HepG2 (cell line): Measurements from ENCODE around the gene UAP1L1. TPM values are rescaled to one million over a fixed set of nuclear protein-coding genes. Genes with fewer than 3 reads are reported as not detected.

Experiments used
- ETV5 ChIP-seq: IDR thresholded peaks from 2 replicates; pipeline ENCODE4 v1.6.1; 2018; ENCODE audit warnings: missing biosample characterization, missing genetic modification reagents, inconsistent platforms, borderline replicate concordance
- HDAC1 ChIP-seq: sonication (generic); formaldehyde crosslinking; IDR thresholded peaks from 2 replicates; pipeline ENCODE4 v1.5.1; 2020; ENCODE audit warnings: mild to moderate bottlenecking, missing genetic modification reagents
- HOXA5 ChIP-seq: sonication (generic); formaldehyde crosslinking; IDR thresholded peaks from 2 replicates; pipeline ENCODE4 v1.4.0; 2020; ENCODE audit warnings: missing genetic modification reagents
- IRX3 ChIP-seq: sonication (generic); formaldehyde crosslinking; IDR thresholded peaks from 2 replicates; pipeline ENCODE4 v1.8.1; 2023; ENCODE audit warnings: mild to moderate bottlenecking, low read depth, missing genetic modification reagents, borderline replicate concordance
- KDM2A ChIP-seq: sonication (generic); formaldehyde crosslinking; IDR thresholded peaks from 2 replicates; pipeline ENCODE4 v1.4.0; 2020; ENCODE audit warnings: low read depth, missing genetic modification reagents, borderline replicate concordance
- PTBP1 ChIP-seq: fragments of 200-400 bp; formaldehyde crosslinking; IDR thresholded peaks from 2 replicates; pipeline ENCODE4 v1.6.1; 2018; ENCODE audit warnings: low read length, low read depth; ENCODE audit not compliant: poor library complexity, severe bottlenecking
- RBM39 ChIP-seq: fragments of 200-400 bp; formaldehyde crosslinking; IDR thresholded peaks from one replicate; pipeline ENCODE4 v1.6.1; 2018; ENCODE audit warnings: antibody characterized with exemption, mild to moderate bottlenecking, low read depth, low read length; ENCODE audit not compliant: poor library complexity, severe bottlenecking
- SAP130 ChIP-seq: IDR thresholded peaks from 2 replicates; pipeline ENCODE4 v1.6.1; 2016; ENCODE audit warnings: low read depth
- SP5 ChIP-seq: IDR thresholded peaks from 2 replicates; pipeline ENCODE4 v1.6.1; 2016; ENCODE audit warnings: low read depth, borderline replicate concordance
- ZNF33A ChIP-seq: sonication (generic); formaldehyde crosslinking; IDR thresholded peaks from 2 replicates; pipeline ENCODE4 v1.5.1; 2020; ENCODE audit warnings: missing genetic modification reagents, mild to moderate bottlenecking, moderate library complexity, borderline replicate concordance
- polyA plus RNA-seq, 8 experiments: library from polyadenylated mRNA; depleted of rRNA in 3 of 8; stranded (reverse) in 7 of 8; unstranded in 1 of 8; fragments of >200 nt; fragmentation: Illumina TruSeq in 4 of 8; extraction: Trizol in 4 of 8; gene quantifications; 2 replicates each; pipeline versions ENCODE4 v1.2.1 to v1.2.3, GENCODE V29; 2011 to 2016; ENCODE audit warnings: low read depth in 4 of 8, missing spikeins in 1 of 8, mixed read lengths in 1 of 8; ENCODE audit not compliant: insufficient read depth in 1 of 8
- total RNA-seq, 5 experiments: library from RNA; depleted of rRNA; stranded (reverse); fragments of >200 nt; fragmentation: Illumina TruSeq; extraction: Trizol; gene quantifications; 2 replicates each; pipeline ENCODE4 v1.2.3, GENCODE V29; 2016; ENCODE audit warnings: low read depth in 1 of 5
- TF ChIP-seq, protein P1 (sequence below): sonication (generic); formaldehyde crosslinking; IDR thresholded peaks from 2 replicates; pipeline ENCODE4 v1.4.0; 2020; ENCODE audit warnings: mild to moderate bottlenecking, missing genetic modification reagents, borderline replicate concordance
- TF ChIP-seq, protein P2 (sequence below): sonication (generic); formaldehyde crosslinking; IDR thresholded peaks from 2 replicates; pipeline ENCODE4 v1.5.1; 2020; ENCODE audit warnings: mild to moderate bottlenecking, missing genetic modification reagents
- TF ChIP-seq, protein P3 (sequence below): sonication (generic); formaldehyde crosslinking; IDR thresholded peaks from 2 replicates; pipeline ENCODE4 v1.8.1; 2023; ENCODE audit warnings: missing genetic modification reagents, mild to moderate bottlenecking, borderline replicate concordance
- TF ChIP-seq, protein P4 (sequence below): sonication (generic); formaldehyde crosslinking; IDR thresholded peaks from 2 replicates; pipeline ENCODE4 v1.8.1; 2022; ENCODE audit warnings: low read depth, mild to moderate bottlenecking, missing genetic modification reagents
- TF ChIP-seq, protein P5 (sequence below): IDR thresholded peaks from 2 replicates; pipeline ENCODE4 v1.6.1; 2016; ENCODE audit warnings: missing genetic modification reagents, missing compliant biosample characterization

Gene UAP1L1
- total and polyA plus RNA-seq, 2 of the 13 experiments (the other 11 are each of a cell fraction or from before 2014, with no cell fraction given), result 5.4 to 6.4 TPM

DNA sequence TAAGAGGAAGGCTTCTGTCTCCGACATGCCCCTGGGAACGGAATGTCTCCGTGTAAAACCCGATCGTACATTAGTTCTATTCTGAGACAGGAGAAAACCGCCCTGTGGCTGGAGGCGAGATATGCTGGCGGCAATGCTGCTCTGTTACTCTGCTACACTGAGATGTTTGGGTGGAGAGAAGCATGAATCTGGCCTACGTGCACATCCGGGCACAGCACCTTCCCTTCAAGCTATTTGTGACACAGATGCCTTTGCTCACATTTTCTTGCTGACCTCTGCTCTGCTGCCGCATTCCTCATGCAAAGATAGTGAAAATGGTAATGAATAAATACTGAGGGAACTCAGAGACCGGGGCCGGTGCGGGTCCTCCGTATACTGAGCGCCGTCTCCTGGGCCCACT lies 39.4 kb downstream of the UAP1L1 start (continued):
- TF ChIP-seq, protein P1, sequence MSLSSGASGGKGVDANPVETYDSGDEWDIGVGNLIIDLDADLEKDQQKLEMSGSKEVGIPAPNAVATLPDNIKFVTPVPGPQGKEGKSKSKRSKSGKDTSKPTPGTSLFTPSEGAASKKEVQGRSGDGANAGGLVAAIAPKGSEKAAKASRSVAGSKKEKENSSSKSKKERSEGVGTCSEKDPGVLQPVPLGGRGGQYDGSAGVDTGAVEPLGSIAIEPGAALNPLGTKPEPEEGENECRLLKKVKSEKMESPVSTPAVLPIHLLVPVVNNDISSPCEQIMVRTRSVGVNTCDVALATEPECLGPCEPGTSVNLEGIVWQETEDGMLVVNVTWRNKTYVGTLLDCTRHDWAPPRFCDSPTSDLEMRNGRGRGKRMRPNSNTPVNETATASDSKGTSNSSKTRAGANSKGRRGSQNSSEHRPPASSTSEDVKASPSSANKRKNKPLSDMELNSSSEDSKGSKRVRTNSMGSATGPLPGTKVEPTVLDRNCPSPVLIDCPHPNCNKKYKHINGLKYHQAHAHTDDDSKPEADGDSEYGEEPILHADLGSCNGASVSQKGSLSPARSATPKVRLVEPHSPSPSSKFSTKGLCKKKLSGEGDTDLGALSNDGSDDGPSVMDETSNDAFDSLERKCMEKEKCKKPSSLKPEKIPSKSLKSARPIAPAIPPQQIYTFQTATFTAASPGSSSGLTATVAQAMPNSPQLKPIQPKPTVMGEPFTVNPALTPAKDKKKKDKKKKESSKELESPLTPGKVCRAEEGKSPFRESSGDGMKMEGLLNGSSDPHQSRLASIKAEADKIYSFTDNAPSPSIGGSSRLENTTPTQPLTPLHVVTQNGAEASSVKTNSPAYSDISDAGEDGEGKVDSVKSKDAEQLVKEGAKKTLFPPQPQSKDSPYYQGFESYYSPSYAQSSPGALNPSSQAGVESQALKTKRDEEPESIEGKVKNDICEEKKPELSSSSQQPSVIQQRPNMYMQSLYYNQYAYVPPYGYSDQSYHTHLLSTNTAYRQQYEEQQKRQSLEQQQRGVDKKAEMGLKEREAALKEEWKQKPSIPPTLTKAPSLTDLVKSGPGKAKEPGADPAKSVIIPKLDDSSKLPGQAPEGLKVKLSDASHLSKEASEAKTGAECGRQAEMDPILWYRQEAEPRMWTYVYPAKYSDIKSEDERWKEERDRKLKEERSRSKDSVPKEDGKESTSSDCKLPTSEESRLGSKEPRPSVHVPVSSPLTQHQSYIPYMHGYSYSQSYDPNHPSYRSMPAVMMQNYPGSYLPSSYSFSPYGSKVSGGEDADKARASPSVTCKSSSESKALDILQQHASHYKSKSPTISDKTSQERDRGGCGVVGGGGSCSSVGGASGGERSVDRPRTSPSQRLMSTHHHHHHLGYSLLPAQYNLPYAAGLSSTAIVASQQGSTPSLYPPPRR, result peak; percentile 43; the same call in 1 of the 2 replicates
- no peak for TF ChIP-seq SP5 (CRISPR knock-in tag)
- peak; percentile 48 for TF ChIP-seq HDAC1 (CRISPR knock-in tag)
- no peak for TF ChIP-seq ZNF33A (CRISPR knock-in tag)
- peak; percentile 85; the same call in 1 of the 2 replicates for TF ChIP-seq ETV5 (CRISPR knock-in tag)
- TF ChIP-seq, protein P2, sequence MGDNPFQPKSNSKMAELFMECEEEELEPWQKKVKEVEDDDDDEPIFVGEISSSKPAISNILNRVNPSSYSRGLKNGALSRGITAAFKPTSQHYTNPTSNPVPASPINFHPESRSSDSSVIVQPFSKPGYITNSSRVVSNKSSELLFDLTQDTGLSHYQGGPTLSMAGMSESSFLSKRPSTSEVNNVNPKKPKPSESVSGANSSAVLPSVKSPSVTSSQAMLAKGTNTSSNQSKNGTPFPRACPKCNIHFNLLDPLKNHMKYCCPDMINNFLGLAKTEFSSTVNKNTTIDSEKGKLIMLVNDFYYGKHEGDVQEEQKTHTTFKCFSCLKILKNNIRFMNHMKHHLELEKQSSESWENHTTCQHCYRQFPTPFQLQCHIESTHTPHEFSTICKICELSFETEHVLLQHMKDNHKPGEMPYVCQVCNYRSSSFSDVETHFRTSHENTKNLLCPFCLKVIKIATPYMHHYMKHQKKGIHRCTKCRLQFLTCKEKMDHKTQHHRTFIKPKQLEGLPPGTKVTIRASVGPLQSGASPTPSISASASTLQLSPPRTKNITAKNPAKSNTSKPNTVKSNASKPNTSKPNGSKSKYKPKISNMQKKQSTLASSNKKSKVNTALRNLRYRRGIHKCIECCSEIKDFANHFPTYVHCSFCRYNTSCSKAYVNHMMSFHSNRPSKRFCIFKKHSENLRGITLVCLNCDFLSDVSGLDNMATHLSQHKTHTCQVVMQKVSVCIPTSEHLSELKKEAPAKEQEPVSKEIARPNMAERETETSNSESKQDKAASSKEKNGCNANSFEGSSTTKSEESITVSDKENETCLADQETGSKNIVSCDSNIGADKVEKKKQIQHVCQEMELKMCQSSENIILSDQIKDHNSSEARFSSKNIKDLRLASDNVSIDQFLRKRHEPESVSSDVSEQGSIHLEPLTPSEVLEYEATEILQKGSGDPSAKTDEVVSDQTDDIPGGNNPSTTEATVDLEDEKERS (CRISPR knock-in tag), result no peak
- TF ChIP-seq, protein P3, sequence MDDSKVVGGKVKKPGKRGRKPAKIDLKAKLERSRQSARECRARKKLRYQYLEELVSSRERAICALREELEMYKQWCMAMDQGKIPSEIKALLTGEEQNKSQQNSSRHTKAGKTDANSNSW (CRISPR knock-in tag), result no peak
- TF ChIP-seq, protein P4, sequence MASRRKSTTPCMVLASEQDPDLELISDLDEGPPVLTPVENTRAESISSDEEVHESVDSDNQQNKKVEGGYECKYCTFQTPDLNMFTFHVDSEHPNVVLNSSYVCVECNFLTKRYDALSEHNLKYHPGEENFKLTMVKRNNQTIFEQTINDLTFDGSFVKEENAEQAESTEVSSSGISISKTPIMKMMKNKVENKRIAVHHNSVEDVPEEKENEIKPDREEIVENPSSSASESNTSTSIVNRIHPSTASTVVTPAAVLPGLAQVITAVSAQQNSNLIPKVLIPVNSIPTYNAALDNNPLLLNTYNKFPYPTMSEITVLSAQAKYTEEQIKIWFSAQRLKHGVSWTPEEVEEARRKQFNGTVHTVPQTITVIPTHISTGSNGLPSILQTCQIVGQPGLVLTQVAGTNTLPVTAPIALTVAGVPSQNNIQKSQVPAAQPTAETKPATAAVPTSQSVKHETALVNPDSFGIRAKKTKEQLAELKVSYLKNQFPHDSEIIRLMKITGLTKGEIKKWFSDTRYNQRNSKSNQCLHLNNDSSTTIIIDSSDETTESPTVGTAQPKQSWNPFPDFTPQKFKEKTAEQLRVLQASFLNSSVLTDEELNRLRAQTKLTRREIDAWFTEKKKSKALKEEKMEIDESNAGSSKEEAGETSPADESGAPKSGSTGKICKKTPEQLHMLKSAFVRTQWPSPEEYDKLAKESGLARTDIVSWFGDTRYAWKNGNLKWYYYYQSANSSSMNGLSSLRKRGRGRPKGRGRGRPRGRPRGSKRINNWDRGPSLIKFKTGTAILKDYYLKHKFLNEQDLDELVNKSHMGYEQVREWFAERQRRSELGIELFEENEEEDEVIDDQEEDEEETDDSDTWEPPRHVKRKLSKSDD (CRISPR knock-in tag), result no peak
- no peak for TF ChIP-seq IRX3 (CRISPR knock-in tag)
- TF ChIP-seq, protein P5, sequence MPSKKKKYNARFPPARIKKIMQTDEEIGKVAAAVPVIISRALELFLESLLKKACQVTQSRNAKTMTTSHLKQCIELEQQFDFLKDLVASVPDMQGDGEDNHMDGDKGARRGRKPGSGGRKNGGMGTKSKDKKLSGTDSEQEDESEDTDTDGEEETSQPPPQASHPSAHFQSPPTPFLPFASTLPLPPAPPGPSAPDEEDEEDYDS (CRISPR knock-in tag), result peak; percentile 32; the same call in 1 of the 2 replicates
- TF ChIP-seq PTBP1, result no peak
- peak; percentile 78 for TF ChIP-seq SAP130 (CRISPR knock-in tag)
- TF ChIP-seq HOXA5 (CRISPR knock-in tag), result no peak
- TF ChIP-seq RBM39, result no peak
- peak; percentile 25; the same call in 1 of the 2 replicates for TF ChIP-seq KDM2A (CRISPR knock-in tag)
